ENCODE data around the gene RPS6KL1.
A peak's percentile ranks its signal among the peaks of the same experiment; 100 is the strongest.

RPS6KL1 gene

GRCh38 chr14:74962046-74962445, 39.0 kb upstream of the RPS6KL1 start:
- TF ChIP-seq ZNF426 (tag by site-specific recombination; IDR thresholded peaks at IDR 0.05) (no peak), HOXC10 (CRISPR knock-in tag; IDR thresholded peaks at IDR 0.05) (no peak), ZNF791 (tag by site-specific recombination; IDR thresholded peaks at IDR 0.05) (no peak), ZNF560 (tag by site-specific recombination; IDR thresholded peaks at IDR 0.05; ENCODE audit: borderline replicate concordance) (no peak), ZNF175 (tag by site-specific recombination; IDR thresholded peaks at IDR 0.05) (no peak), ZNF10 (tag by site-specific recombination; IDR thresholded peaks at IDR 0.05) (no peak)
- H3K4me3 ChIP-seq (ENCODE audit: low read depth, low read length): no peak overlapping the region
- ChIA-PET CTCF (interaction anchor here (0.9 kb wide), 1 partner anchor 9 kb away, joined by 3 read pairs; no protein-coding TSS in a partner anchor), POLR2A (no interaction called here)
- H3K9me3 ChIP-seq (ENCODE audit: control insufficient read depth, insufficient read depth, low read depth, low read length): no peaks in the 10 kb centered on the region
- H3K4me1 ChIP-seq (ENCODE audit: control insufficient read depth, insufficient read depth, low read length): no peaks in the 10 kb centered on the region
- H3K36me3 ChIP-seq (ENCODE audit: control insufficient read depth in 2 of 2, insufficient read depth in 1 of 2, low read length in 2 of 2): no peaks in the 10 kb centered on the region
- H3K27ac ChIP-seq (ENCODE audit: extremely low read depth, low read depth, low read length): no peak overlapping the region

- TF ChIP-seq ZIC2 (tag by site-specific recombination; IDR thresholded peaks at IDR 0.05) (peak; percentile 70), ZNF121 (tag by site-specific recombination; IDR thresholded peaks at IDR 0.05) (peak; percentile 75), ZNF521 (tag by site-specific recombination; IDR thresholded peaks at IDR 0.05) (no peak)
- Histone ChIP-seq H3K9me3 (ENCODE audit: control insufficient read depth, insufficient read depth, low read depth, low read length) (no peaks in the 10 kb centered on the region), H3K36me3 (ENCODE audit: control insufficient read depth in 2 of 2, insufficient read depth in 1 of 2, low read length in 2 of 2) (no peaks in the 10 kb centered on the region), H3K27ac (ENCODE audit: extremely low read depth, low read depth, low read length) (no peak overlapping the region), H3K4me1 (ENCODE audit: control insufficient read depth, insufficient read depth, low read length) (no peaks in the 10 kb centered on the region), H3K4me3 (ENCODE audit: low read depth, low read length) (no peak overlapping the region)
- CTCF ChIA-PET: interaction anchor here (0.5 to 1.3 kb wide), 4 partner anchors 10 to 199 kb away, joined by 3 to 6 read pairs (median 4); no protein-coding TSS in a partner anchor
- POLR2A ChIA-PET: no interaction called here
Measured at GRCh38 chr14:74961238-74961911, 38.3 kb upstream of the RPS6KL1 start.

- CTCF ChIA-PET: interaction anchor here (0.5 to 1.3 kb wide), 2 partner anchors 14 to 198 kb away, joined by 3 to 6 read pairs; no protein-coding TSS in a partner anchor
- no peaks in the 10 kb centered on the region for H3K9me3 ChIP-seq (ENCODE audit: control insufficient read depth, insufficient read depth, low read depth, low read length)
- TF ChIP-seq ZNF768 (tag by site-specific recombination; IDR thresholded peaks at IDR 0.05): no peak
- TF ChIP-seq ZBTB21 (tag by site-specific recombination; IDR thresholded peaks at IDR 0.05): no peak
- no peak for TF ChIP-seq BCL6B (tag by site-specific recombination; IDR thresholded peaks at IDR 0.05)
- POLR2A ChIA-PET: no interaction called here
- no peak overlapping the region for H3K4me3 ChIP-seq (ENCODE audit: low read depth, low read length)
- no peaks in the 10 kb centered on the region for H3K4me1 ChIP-seq (ENCODE audit: control insufficient read depth, insufficient read depth, low read length)
- no peaks in the 10 kb centered on the region for H3K36me3 ChIP-seq (ENCODE audit: control insufficient read depth in 2 of 2, insufficient read depth in 1 of 2, low read length in 2 of 2)
- no peak overlapping the region for H3K27ac ChIP-seq (ENCODE audit: extremely low read depth, low read depth, low read length)
Measured at GRCh38 chr14:74960736-74961135, 37.7 kb upstream of the RPS6KL1 start.

- Histone ChIP-seq H3K4me1 (ENCODE audit: control insufficient read depth, insufficient read depth, low read length) (peaks cover under 1% of the 10 kb centered on the region; the same call in 1 of the 2 replicates), H3K4me3 (ENCODE audit: low read depth, low read length) (no peak overlapping the region), H3K36me3 (ENCODE audit: control insufficient read depth in 2 of 2, insufficient read depth in 1 of 2, low read length in 2 of 2) (no peaks in the 10 kb centered on the region), H3K9me3 (ENCODE audit: control insufficient read depth, insufficient read depth, low read depth, low read length) (no peaks in the 10 kb centered on the region), H3K27ac (ENCODE audit: extremely low read depth, low read depth, low read length) (no peak overlapping the region)
- ChIA-PET CTCF (interaction anchor here (0.8 kb wide), 1 partner anchor 18 kb away, joined by 4 read pairs; no protein-coding TSS in a partner anchor), POLR2A (no interaction called here)
- TF ChIP-seq ZNF184 (tag by site-specific recombination; IDR thresholded peaks at IDR 0.05) (no peak), ZBTB17 (tag by site-specific recombination; IDR thresholded peaks at IDR 0.05) (no peak), ZNF324 (tag by site-specific recombination; IDR thresholded peaks at IDR 0.05) (no peak), INSM2 (tag by site-specific recombination; IDR thresholded peaks at IDR 0.05) (no peak), REPIN1 (tag by site-specific recombination; IDR thresholded peaks at IDR 0.05; ENCODE audit: low read depth) (no peak), ZNF629 (tag by site-specific recombination; IDR thresholded peaks at IDR 0.05) (no peak), SALL2 (tag by site-specific recombination; IDR thresholded peaks at IDR 0.05; ENCODE audit: borderline replicate concordance) (no peak), GLI2 (tag by site-specific recombination; IDR thresholded peaks at IDR 0.05; ENCODE audit: borderline replicate concordance, low read depth) (no peak), ZNF670 (tag by site-specific recombination; IDR thresholded peaks at IDR 0.05; ENCODE audit: low read depth) (no peak), ZNF266 (tag by site-specific recombination; IDR thresholded peaks at IDR 0.05; ENCODE audit: low read depth) (no peak)
Measured at GRCh38 chr14:74959596-74960180, 36.6 kb upstream of the RPS6KL1 start.
